Measurements from ENCODE around the gene GPNMB. TPM values are rescaled to one million over a fixed set of nuclear protein-coding genes. Genes with fewer than 3 reads are reported as not detected.

The GPNMB gene
- total and polyA plus RNA-seq, 2 of the 13 experiments (the other 11 are each of a cell fraction or from before 2014, with no cell fraction given), result 1.1 to 1.6 TPM

GRCh38 chr7:23291957-23292560 is 45.5 kb downstream of the GPNMB start (continued):
- TF ChIP-seq SIX1 (CRISPR knock-in tag; IDR thresholded peaks at IDR 0.05; ENCODE audit: borderline replicate concordance) (no peak), HMGA1 (CRISPR knock-in tag; conservative IDR thresholded peaks at IDR 0.05) (no peak), TOPORS (CRISPR knock-in tag; IDR thresholded peaks at IDR 0.05) (no peak), SOX13 (IDR thresholded peaks at IDR 0.05) (no peak), SOX13 (CRISPR knock-in tag; conservative IDR thresholded peaks at IDR 0.05 in 1 of 2, IDR thresholded peaks at IDR 0.05 in 1 of 2) (peak in 1 of 2 experiments; percentile 74; a peak in 2 of 4 replicates), GABPA (IDR thresholded peaks at IDR 0.05; ENCODE audit: low read depth, low read length) (no peak), GABPA (CRISPR knock-in tag; IDR thresholded peaks at IDR 0.05; ENCODE audit: low read depth) (no peak), ZBTB8A (CRISPR knock-in tag; IDR thresholded peaks at IDR 0.05; ENCODE audit: borderline replicate concordance, low read depth) (no peak), SP140L (CRISPR knock-in tag; IDR thresholded peaks at IDR 0.05; ENCODE audit: borderline replicate concordance) (no peak), ARID4A (CRISPR knock-in tag; IDR thresholded peaks at IDR 0.05; ENCODE audit: borderline replicate concordance) (no peak), SOX5 (CRISPR knock-in tag; IDR thresholded peaks at IDR 0.05; ENCODE audit: borderline replicate concordance) (peak; percentile 62; the same call in 1 of the 2 replicates), KIAA2018 (CRISPR knock-in tag; IDR thresholded peaks at IDR 0.05; ENCODE audit: borderline replicate concordance) (no peak), ZFX (CRISPR knock-in tag; IDR thresholded peaks at IDR 0.05; ENCODE audit: low read depth) (peak; percentile 27; the same call in 1 of the 2 replicates), RARA (CRISPR knock-in tag; IDR thresholded peaks at IDR 0.05) (no peak), ZNF879 (CRISPR knock-in tag; IDR thresholded peaks at IDR 0.05) (no peak), MED1 (CRISPR knock-in tag; IDR thresholded peaks at IDR 0.05) (peak; percentile 31; the same call in 1 of the 2 replicates), CBX1 (IDR thresholded peaks at IDR 0.05; ENCODE audit: low read depth) (no peak)
- TF ChIP-seq, protein P1, sequence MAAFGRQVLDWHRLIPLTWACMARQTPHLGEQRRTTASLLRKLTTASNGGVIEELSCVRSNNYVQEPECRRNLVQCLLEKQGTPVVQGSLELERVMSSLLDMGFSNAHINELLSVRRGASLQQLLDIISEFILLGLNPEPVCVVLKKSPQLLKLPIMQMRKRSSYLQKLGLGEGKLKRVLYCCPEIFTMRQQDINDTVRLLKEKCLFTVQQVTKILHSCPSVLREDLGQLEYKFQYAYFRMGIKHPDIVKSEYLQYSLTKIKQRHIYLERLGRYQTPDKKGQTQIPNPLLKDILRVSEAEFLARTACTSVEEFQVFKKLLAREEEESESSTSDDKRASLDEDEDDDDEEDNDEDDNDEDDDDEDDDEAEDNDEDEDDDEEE (CRISPR knock-in tag; IDR thresholded peaks at IDR 0.05), result no peak

Data from HepG2 (cell line).